ENCODE measurements around the gene ZNF519. TPM values are rescaled to one million over a fixed set of nuclear protein-coding genes. Genes with fewer than 3 reads are reported as not detected.
"Not testable (repeated sequence)": the region's sequence is repeated elsewhere in the genome, so short reads cannot be mapped to it uniquely, and the experiment has no call there.

The ZNF519 gene
- total RNA-seq, 1 donor from 2014 or later = 16.9 TPM

- DNase-seq (ENCODE audit: low spot score) = not testable (repeated sequence)
These were observed 16.0 kb upstream of the ZNF519 start for GRCh38 chr18:14147935-14148865.

- not testable (repeated sequence) for DNase-seq (ENCODE audit: low spot score)
These were observed 14.5 kb upstream of the ZNF519 start for GRCh38 chr18:14146771-14147170.

- not testable (repeated sequence) for DNase-seq (ENCODE audit: low spot score)
These were observed 13.5 kb upstream of the ZNF519 start for GRCh38 chr18:14145581-14146338.

- DNase-seq (ENCODE audit: low spot score) = not testable (repeated sequence)
These were observed 12.8 kb upstream of the ZNF519 start for GRCh38 chr18:14145021-14145420.

- no peak for DNase-seq (ENCODE audit: low spot score)
These were observed 12.3 kb upstream of the ZNF519 start for GRCh38 chr18:14144628-14144895.

GRCh38 chr18:14143871-14144627 lies 11.8 kb upstream of the ZNF519 start:
- not testable (repeated sequence) for DNase-seq (ENCODE audit: low spot score)

GRCh38 chr18:14143396-14143795 lies 11.2 kb upstream of the ZNF519 start:
- not testable (repeated sequence) for DNase-seq (ENCODE audit: low spot score)

DNA sequence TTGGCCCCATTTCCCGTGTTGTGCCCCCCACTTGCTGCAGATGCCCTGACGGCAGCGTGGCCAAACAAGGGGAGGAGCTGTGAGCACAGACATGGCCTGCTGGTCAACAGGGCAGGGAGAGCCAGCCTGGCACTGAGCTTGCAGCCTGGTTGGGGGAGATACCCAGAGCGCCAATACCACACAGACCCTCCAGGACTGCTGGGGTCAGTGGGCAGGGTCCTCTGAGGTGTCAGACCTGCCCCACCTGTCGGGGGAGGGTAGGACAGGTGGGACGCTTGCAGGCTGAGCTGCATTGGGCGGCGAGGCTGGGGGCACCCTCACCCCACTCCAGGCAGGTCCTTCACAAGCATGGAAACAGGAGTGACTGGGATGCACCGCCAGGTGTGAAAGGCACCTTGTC lies 9.9 kb upstream of the ZNF519 start:
- not testable (repeated sequence) for DNase-seq (ENCODE audit: low spot score)

DNA sequence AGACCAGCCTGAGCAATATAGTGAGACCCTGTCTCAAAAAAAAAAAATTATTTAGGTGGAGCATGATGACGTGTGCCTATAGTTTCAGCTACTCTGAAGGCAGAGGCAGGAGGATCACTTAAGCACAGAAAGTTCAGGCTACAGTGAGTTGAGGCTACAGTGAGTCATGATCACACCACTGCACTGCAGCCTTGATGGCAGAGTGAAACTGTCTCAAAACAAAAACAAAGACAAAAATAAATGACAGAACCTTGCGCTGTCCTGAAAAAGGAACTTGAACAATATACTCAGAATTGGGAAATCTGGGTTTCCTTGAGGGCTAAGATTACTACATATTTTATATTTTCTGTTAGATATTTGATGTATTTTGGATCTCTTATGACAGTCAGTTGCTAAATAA lies 7.3 kb upstream of the ZNF519 start:
- not testable (repeated sequence) for DNase-seq (ENCODE audit: low spot score)

DNA sequence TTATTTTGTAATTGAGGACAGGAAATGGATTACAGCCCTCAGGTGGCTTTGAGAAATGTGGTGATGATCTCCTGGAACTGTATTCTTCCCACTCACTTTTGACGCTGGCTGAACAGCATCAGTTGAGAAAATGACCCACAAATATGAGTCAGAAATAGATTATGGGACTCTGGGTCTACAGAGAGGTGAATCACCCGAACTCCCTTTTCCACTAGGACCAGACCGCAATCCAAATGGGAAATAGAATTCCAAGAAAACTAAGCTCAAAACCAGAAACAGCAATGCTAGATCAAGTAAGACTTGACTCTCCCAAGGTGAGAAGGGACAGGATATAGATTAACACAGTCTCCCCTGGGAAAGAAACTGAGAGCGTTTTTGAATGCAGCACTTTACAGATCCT lies 5.7 kb upstream of the ZNF519 start:
- not testable (repeated sequence) for DNase-seq (ENCODE audit: low spot score)

- not testable (repeated sequence) for DNase-seq (ENCODE audit: low spot score)
These were observed 452 bp downstream of the ZNF519 start for GRCh38 chr18:14131696-14132270.

DNA sequence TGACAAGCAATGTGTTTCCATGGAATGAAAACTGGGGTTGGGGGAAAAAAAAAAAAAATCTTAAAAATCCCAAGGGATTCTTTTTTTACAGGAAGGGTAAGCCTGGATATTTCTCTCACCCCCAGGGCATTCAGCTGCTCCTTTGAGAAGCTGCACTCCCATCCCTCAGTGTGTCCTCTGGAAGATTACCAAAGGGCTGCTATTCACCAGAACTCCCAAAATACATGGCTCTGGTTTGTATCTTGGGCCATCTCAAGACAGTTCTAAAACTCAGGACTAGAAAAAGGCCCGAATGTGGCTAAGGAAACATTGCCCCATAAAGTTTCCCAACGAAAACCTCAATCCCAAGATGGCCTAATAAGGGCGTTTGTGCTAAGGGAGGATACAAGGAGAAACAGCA lies 1.4 kb downstream of the ZNF519 start:
- peak; percentile 15 for DNase-seq (ENCODE audit: low spot score)

- DNase-seq (ENCODE audit: low spot score) = no peak
These were observed 7.5 kb downstream of the ZNF519 start for GRCh38 chr18:14124689-14125088.

GRCh38 chr18:14122097-14122496 lies 10.1 kb downstream of the ZNF519 start:
- DNase-seq (ENCODE audit: low spot score) = no peak

DNA sequence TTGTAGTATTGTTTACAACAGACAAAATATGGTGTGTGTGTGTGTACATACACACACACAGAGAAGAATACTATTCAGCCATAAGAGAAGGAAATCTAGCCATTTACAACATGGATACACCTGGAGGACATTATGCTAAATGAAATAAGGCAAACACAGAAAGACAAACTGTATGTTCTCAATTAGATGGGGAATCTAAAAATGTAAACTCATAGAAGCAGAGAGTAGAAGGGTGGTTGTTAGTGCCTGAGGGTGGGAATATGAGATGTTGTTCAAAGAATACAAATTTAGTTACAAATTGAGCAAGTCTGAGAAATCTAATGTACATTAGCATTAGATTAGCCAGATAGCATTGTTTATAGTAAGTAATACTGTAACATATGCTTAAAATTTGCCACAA lies 11.3 kb downstream of the ZNF519 start:
- DNase-seq (ENCODE audit: low spot score) = no peak

DNA sequence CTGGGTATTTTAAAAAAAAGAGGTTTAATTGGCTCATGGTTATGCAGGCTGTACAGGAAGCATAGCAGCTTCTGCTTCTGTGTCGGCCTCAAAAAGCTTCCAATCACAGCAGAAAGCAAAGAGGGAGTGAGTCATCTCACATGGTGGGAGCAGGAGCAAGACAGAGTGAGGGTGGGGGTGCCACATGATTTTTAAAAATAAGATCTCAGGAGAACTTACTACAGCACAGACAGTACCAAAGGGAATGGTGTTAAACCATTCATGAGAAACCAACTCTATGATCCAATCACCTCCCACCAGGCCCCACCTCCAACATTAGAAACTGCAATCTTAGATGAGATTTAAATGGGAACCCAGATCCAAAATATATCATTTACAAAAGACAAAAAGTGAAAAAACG lies 14.6 kb downstream of the ZNF519 start:
- DNase-seq (ENCODE audit: low spot score) = no peak

- DNase-seq (ENCODE audit: low spot score) = no peak
These were observed 25.3 kb downstream of the ZNF519 start for GRCh38 chr18:14106906-14107305.

GRCh38 chr18:14104906-14105748 lies 27.1 kb downstream of the ZNF519 start:
- no peak for DNase-seq (ENCODE audit: low spot score)

DNA sequence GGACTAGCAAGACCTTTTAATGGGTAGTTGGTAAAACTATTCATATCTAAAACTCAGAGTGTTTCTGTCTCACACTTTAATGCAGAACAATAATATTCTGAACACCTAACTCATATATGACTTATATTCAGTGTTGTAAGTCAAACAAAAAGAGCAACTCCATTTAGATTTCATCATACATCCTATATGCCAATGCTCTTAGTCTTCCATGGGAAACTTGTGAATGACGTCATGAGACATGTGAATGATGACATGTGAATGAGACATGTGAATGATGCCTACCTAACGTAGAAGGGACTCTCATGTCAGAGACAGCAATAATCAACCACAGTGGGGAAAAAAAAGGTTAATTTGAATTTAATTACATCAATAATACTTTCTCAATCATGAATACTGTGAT lies 28.0 kb downstream of the ZNF519 start:
- no peak for DNase-seq (ENCODE audit: low spot score)

- DNase-seq (ENCODE audit: low spot score) = no peak
These were observed 31.5 kb downstream of the ZNF519 start for GRCh38 chr18:14100503-14101286.

All from umbilical cord (tissue), 2 donors.